K562 (cell line): Measurements from ENCODE around the gene SVBP. TPM values are rescaled to one million over a fixed set of nuclear protein-coding genes. Genes with fewer than 3 reads are reported as not detected.

ENCODE experiments used
- CBX8 ChIP-seq: fragments of 200-600 bp; sonication (generic); IDR thresholded peaks from 2 replicates; pipeline ENCODE4 v1.6.1; 2012; ENCODE audit warnings: borderline replicate concordance, mixed run types, low read depth, mild to moderate bottlenecking, moderate library complexity, mixed read lengths, low read length, control low read depth, inconsistent platforms; ENCODE audit not compliant: poor library complexity, severe bottlenecking; ENCODE audit errors: extremely low read depth
- CLOCK ChIP-seq: fragments of 250-450 bp; sonication (Bioruptor Pico); IDR thresholded peaks from 2 replicates; pipeline ENCODE4 v1.4.0; 2020; ENCODE audit warnings: mild to moderate bottlenecking, moderate library complexity, borderline replicate concordance
- CREBBP ChIP-seq: IDR thresholded peaks from one replicate; pipeline ENCODE4 v1.6.1; 2012; ENCODE audit warnings: low read depth, mild to moderate bottlenecking, control low read depth, inconsistent platforms, low read length
- FOSL1 ChIP-seq: fragments of 200-800 bp; sonication (Bioruptor generic); conservative IDR thresholded peaks from 2 replicates; pipeline ENCODE4 v1.6.1; 2016; ENCODE audit warnings: missing genetic modification characterization, missing compliant biosample characterization
- MCM2 ChIP-seq: fragments of 450-650 bp; IDR thresholded peaks from 2 replicates; pipeline ENCODE4 v1.6.1; 2017; ENCODE audit warnings: low read depth, mild to moderate bottlenecking
- NFE2L1 ChIP-seq: fragments of 450-650 bp; IDR thresholded peaks from 2 replicates; pipeline ENCODE4 v1.6.1; 2016; ENCODE audit warnings: missing genetic modification characterization, low read depth, mild to moderate bottlenecking, missing compliant biosample characterization, moderate library complexity, borderline replicate concordance
- PHTF2 ChIP-seq: fragments of 250-450 bp; sonication (Bioruptor Pico); IDR thresholded peaks from 2 replicates; pipeline ENCODE4 v1.5.0; 2021; ENCODE audit warnings: mild to moderate bottlenecking
- PRDM10 ChIP-seq: fragments of 450-650 bp; IDR thresholded peaks from 2 replicates; pipeline ENCODE4 v1.6.1; 2018; ENCODE audit not compliant: partially characterized antibody
- RBBP5 ChIP-seq: fragments of 200-600 bp; sonication (generic); IDR thresholded peaks from 2 replicates; pipeline ENCODE4 v1.6.1; 2012; ENCODE audit warnings: borderline replicate concordance, mild to moderate bottlenecking, low read length, control low read depth, inconsistent platforms; ENCODE audit not compliant: insufficient read depth, poor library complexity, severe bottlenecking
- TCF15 ChIP-seq: fragments of 250-450 bp; sonication (Bioruptor Pico); IDR thresholded peaks from 2 replicates; pipeline ENCODE4 v1.8.0; 2022; ENCODE audit warnings: moderate library complexity, mild to moderate bottlenecking, inconsistent platforms
- TCF7 ChIP-seq: sonication (generic); IDR thresholded peaks from 2 replicates; pipeline ENCODE4 v1.6.1; 2016; ENCODE audit warnings: antibody characterized with exemption, borderline replicate concordance
- TCF7L2 ChIP-seq: fragments of 150-350 bp; IDR thresholded peaks from 2 replicates; pipeline ENCODE4 v1.6.1; 2016; ENCODE audit warnings: low read depth, mild to moderate bottlenecking, low read length, moderate library complexity
- ZFP1 ChIP-seq: fragments of 450-650 bp; formaldehyde crosslinking; IDR thresholded peaks from 2 replicates; pipeline ENCODE4 v1.4.0; 2020; ENCODE audit warnings: mild to moderate bottlenecking, mixed read lengths
- ZNF395 ChIP-seq: fragments of 200-800 bp; sonication (Bioruptor generic); IDR thresholded peaks from 2 replicates; pipeline ENCODE4 v1.6.1; 2017; ENCODE audit warnings: missing genetic modification characterization, missing compliant biosample characterization
- ZNF830 ChIP-seq: fragments of 250-450 bp; sonication (Bioruptor Pico); IDR thresholded peaks from 2 replicates; pipeline ENCODE4 v1.5.0; 2021; ENCODE audit warnings: mild to moderate bottlenecking
- polyA plus RNA-seq, 8 experiments: library from polyadenylated mRNA; depleted of rRNA in 4 of 8; stranded (reverse) in 5 of 8; unstranded in 3 of 8; fragments of >200 nt; fragmentation: Nextera tagmentation in 2 of 8; fragmentation: Illumina TruSeq in 1 of 8; extraction: Ambion mirVana in 2 of 8; extraction: Trizol in 1 of 8; gene quantifications; 2 replicates each; pipeline versions ENCODE4 v1.2.1 to v1.2.3, GENCODE V29; 2011 to 2014; ENCODE audit warnings: inconsistent platforms in 1 of 8, missing spikeins in 1 of 8
- total RNA-seq, 7 experiments: library from RNA; depleted of rRNA in 6 of 7; stranded (reverse); fragments of >200 nt in 6 of 7; fragmentation: Illumina TruSeq in 2 of 7; extraction: Trizol in 2 of 7; gene quantifications; 2 replicates each; pipeline versions ENCODE4 v1.2.1 to v1.2.3, GENCODE V29; 2011 to 2021; ENCODE audit warnings: low replicate concordance in 1 of 7
- TF ChIP-seq, protein P1 (sequence below): fragments of 250-450 bp; sonication (Bioruptor Pico); IDR thresholded peaks from 2 replicates; pipeline ENCODE4 v1.5.0; 2020; ENCODE audit warnings: mild to moderate bottlenecking

SVBP gene
- total and polyA plus RNA-seq, 9 of the 15 experiments (the other 6 are each of a cell fraction or from before 2014, with no cell fraction given), result 31.7 to 49.7 (median 40.0) TPM

GRCh38 chr1:42816585-42817439 lies at the start of gene SVBP, which contains the start of gene ERMAP (continued):
- TF ChIP-seq CBX8, result no peak
- TF ChIP-seq PRDM10, result peak; percentile 11
- no peak for TF ChIP-seq TCF7
- TF ChIP-seq ZFP1, result no peak
- no peak for TF ChIP-seq PHTF2 (CRISPR knock-in tag)
- TF ChIP-seq FOSL1 (tag), result no peak
- no peak for TF ChIP-seq TCF7L2
- TF ChIP-seq CLOCK, result no peak
- TF ChIP-seq MCM2, result no peak
- TF ChIP-seq TCF15 (CRISPR knock-in tag), result no peak
- TF ChIP-seq, protein P1, sequence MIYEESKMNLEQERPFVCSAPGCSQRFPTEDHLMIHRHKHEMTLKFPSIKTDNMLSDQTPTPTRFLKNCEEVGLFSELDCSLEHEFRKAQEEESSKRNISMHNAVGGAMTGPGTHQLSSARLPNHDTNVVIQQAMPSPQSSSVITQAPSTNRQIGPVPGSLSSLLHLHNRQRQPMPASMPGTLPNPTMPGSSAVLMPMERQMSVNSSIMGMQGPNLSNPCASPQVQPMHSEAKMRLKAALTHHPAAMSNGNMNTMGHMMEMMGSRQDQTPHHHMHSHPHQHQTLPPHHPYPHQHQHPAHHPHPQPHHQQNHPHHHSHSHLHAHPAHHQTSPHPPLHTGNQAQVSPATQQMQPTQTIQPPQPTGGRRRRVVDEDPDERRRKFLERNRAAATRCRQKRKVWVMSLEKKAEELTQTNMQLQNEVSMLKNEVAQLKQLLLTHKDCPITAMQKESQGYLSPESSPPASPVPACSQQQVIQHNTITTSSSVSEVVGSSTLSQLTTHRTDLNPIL, result no peak
- no peak for TF ChIP-seq ZNF830 (CRISPR knock-in tag)
- no peak for TF ChIP-seq ZNF395 (CRISPR knock-in tag)
- TF ChIP-seq CREBBP, result no peak
- TF ChIP-seq NFE2L1 (tag), result no peak
- TF ChIP-seq RBBP5, result peak; percentile 74
